Parathyroid adenoma (tissue), 2 donors: Measurements from ENCODE around the gene ADGRE1.

Experiments used
- H2AFZ ChIP-seq: fragments of 300-600 bp; sonication (generic); one replicate; pipeline ENCODE4 v1.7.0; 2017; ENCODE audit warnings: antibody characterized with exemption, mild to moderate bottlenecking
- H3K27ac ChIP-seq: fragments of 300-600 bp; sonication (generic); one replicate; pipeline ENCODE4 v1.7.0; 2017
- H3K27me3 ChIP-seq: fragments of 300-600 bp; sonication (generic); one replicate; pipeline ENCODE4 v1.7.0; 2017; ENCODE audit warnings: low read length; ENCODE audit not compliant: control insufficient read depth, insufficient read depth
- H3K36me3 ChIP-seq: fragments of 300-600 bp; sonication (generic); one replicate; pipeline ENCODE4 v1.7.0; 2017; ENCODE audit warnings: low read length; ENCODE audit not compliant: control insufficient read depth, insufficient read depth
- H3K4me1 ChIP-seq: fragments of 300-600 bp; sonication (generic); one replicate; pipeline ENCODE4 v1.7.0; 2017; ENCODE audit warnings: control low read depth
- H3K4me2 ChIP-seq: fragments of 300-600 bp; sonication (generic); one replicate; pipeline ENCODE4 v1.7.0; 2017; ENCODE audit warnings: low read length
- H3K4me3 ChIP-seq: fragments of 300-600 bp; sonication (generic); one replicate; pipeline ENCODE4 v1.7.0; 2017; ENCODE audit warnings: low read depth, low read length
- H3K79me2 ChIP-seq: fragments of 300-600 bp; sonication (generic); one replicate; pipeline ENCODE4 v1.7.0; 2017; ENCODE audit warnings: control low read depth
- H3K9ac ChIP-seq: fragments of 300-600 bp; sonication (generic); one replicate; pipeline ENCODE4 v1.7.0; 2017; ENCODE audit warnings: mild to moderate bottlenecking
- H3K9me3 ChIP-seq: fragments of 300-600 bp; sonication (generic); one replicate; pipeline ENCODE4 v1.7.0; 2017; ENCODE audit warnings: low read length; ENCODE audit not compliant: control insufficient read depth
- CTCF ChIP-seq: fragments of 300-600 bp; sonication (generic); IDR thresholded peaks from one replicate; pipeline ENCODE4 v1.7.0; 2017; ENCODE audit warnings: antibody characterized with exemption, mild to moderate bottlenecking
- donor health status: primary hyperparathyroidism.

The ADGRE1 gene

DNA sequence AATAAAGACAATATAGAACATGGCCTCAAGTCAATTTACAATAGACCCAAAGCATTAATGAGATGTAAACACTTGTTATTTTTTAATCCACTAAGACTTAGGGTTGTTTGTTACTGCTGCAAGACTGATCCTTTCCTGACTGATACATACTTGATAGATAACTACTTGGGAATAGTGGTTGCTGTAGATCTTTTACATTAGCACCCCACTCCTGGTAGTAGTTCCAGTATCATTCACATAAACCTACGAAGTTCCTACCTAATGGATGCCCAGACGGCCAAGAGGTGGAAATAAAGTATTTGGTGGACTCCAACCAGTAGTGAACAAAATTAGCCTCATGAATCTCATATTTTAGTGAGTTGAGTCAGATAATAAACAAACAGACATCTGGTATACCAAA lies 26.9 kb downstream of the ADGRE1 start:
- no peaks in the 10 kb centered on the region for H3K36me3 ChIP-seq
- no peak overlapping the region for H3K27ac ChIP-seq
- no peak overlapping the region for H3K4me3 ChIP-seq
- no peaks in the 10 kb centered on the region for H3K79me2 ChIP-seq
- no peaks in the 10 kb centered on the region for H3K27me3 ChIP-seq
- H3K9ac ChIP-seq, result no peak overlapping the region
- no peak overlapping the region for H2AFZ ChIP-seq
- no peaks in the 10 kb centered on the region for H3K9me3 ChIP-seq
- TF ChIP-seq CTCF, result no peak
- H3K4me2 ChIP-seq, result no peak overlapping the region
- no peaks in the 10 kb centered on the region for H3K4me1 ChIP-seq

DNA sequence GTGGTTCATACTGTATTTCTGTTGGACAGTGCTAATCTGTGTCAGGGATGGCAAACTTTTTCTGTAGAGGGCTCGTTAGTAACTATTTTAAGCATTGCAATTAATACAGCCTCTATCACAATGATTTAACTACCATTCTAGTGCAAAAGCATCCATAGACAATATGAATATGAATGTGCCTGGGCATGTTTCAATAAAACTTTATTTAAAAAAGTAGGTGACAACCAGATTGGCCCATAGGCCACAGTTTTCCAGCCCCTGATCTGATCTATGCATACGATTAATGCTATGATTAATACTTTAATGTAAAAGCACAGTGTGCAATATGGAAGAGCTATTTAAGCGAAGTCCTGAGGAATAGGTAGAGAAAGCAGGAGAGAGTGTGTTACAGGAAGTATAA lies 29.6 kb downstream of the ADGRE1 start:
- H3K4me3 ChIP-seq, result no peak overlapping the region
- no peak overlapping the region for H3K4me2 ChIP-seq
- no peak overlapping the region for H3K9ac ChIP-seq
- no peaks in the 10 kb centered on the region for H3K27me3 ChIP-seq
- no peak overlapping the region for H2AFZ ChIP-seq
- no peaks in the 10 kb centered on the region for H3K79me2 ChIP-seq
- TF ChIP-seq CTCF, result no peak
- no peaks in the 10 kb centered on the region for H3K36me3 ChIP-seq
- H3K27ac ChIP-seq, result no peak overlapping the region
- no peaks in the 10 kb centered on the region for H3K9me3 ChIP-seq
- H3K4me1 ChIP-seq, result no peaks in the 10 kb centered on the region

DNA sequence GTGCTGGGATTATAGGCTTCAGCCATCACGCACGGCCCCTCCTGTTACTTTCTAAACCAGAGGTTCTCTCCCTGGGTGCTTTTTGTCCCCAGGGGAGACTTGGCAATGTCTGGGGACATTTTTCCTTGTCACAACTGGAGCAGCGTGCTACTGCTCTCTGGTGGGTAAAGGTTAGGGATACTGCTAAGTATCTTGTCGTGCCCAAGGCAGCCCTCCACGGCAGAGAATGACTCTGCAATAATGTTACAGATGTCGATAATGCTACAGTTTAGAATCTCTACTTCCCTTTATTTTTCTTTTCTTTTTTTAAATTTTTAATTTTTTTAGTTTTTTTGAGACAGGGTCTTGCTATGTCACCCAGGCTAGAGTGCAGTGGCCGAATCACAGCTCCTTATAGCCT lies 38.0 kb downstream of the ADGRE1 start:
- no peak overlapping the region for H3K9ac ChIP-seq
- no peak overlapping the region for H3K27ac ChIP-seq
- H3K9me3 ChIP-seq, result no peaks in the 10 kb centered on the region
- no peak overlapping the region for H2AFZ ChIP-seq
- no peak overlapping the region for H3K4me3 ChIP-seq
- TF ChIP-seq CTCF, result no peak
- no peak overlapping the region for H3K4me2 ChIP-seq
- no peaks in the 10 kb centered on the region for H3K79me2 ChIP-seq
- H3K4me1 ChIP-seq, result no peaks in the 10 kb centered on the region
- H3K27me3 ChIP-seq, result no peaks in the 10 kb centered on the region
- H3K36me3 ChIP-seq, result no peaks in the 10 kb centered on the region

DNA sequence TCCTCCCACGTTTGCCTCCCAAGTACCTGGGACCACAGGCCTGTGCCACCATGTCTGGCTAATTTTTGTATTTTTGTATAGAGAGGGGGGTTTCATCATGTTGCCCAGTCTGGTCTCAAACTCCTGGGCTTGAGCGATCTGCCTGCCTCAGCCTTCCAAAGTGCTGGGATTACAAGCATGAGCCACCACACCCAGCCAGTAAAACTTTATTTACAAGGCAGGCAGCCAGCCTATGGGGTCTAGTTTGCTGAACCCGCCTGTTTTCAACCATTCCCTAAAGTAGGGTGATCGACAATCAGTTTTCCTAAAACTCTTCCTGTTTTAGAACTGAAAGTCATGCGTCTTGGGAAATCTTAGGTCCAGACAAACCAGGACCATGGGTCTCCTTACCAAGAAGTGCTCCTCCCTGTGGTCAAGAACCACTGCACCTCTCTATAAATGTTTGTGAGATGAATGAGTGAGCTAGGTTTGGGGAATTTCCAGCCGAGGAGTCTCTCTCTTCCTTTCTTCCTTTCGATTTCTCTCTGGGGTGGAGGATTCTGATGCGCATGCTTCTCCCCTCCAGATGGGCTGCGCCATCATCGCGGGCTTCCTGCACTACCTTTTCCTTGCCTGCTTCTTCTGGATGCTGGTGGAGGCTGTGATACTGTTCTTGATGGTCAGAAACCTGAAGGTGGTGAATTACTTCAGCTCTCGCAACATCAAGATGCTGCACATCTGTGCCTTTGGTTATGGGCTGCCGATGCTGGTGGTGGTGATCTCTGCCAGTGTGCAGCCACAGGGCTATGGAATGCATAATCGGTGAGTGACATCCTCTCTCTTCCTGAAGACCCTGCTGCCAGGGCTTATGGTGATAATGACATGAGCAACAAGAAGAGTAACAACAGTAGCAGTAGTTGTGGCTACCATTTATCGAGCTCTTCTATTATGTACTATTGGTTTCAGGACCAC lies 38.7 kb downstream of the ADGRE1 start:
- no peak overlapping the region for H3K27ac ChIP-seq
- H3K27me3 ChIP-seq, result no peaks in the 10 kb centered on the region
- no peak overlapping the region for H3K4me2 ChIP-seq
- H3K9ac ChIP-seq, result no peak overlapping the region
- no peaks in the 10 kb centered on the region for H3K9me3 ChIP-seq
- peak; percentile 19 for TF ChIP-seq CTCF
- H3K36me3 ChIP-seq, result no peaks in the 10 kb centered on the region
- H3K4me3 ChIP-seq, result no peak overlapping the region
- H3K4me1 ChIP-seq, result no peaks in the 10 kb centered on the region
- H2AFZ ChIP-seq, result peak overlapping the region; percentile 38
- H3K79me2 ChIP-seq, result no peaks in the 10 kb centered on the region

- no peaks in the 10 kb centered on the region for H3K27me3 ChIP-seq
- no peak for TF ChIP-seq CTCF
- no peaks in the 10 kb centered on the region for H3K9me3 ChIP-seq
- H3K79me2 ChIP-seq, result no peaks in the 10 kb centered on the region
- no peak overlapping the region for H3K4me3 ChIP-seq
- H3K4me1 ChIP-seq, result no peaks in the 10 kb centered on the region
- no peak overlapping the region for H3K27ac ChIP-seq
- no peak overlapping the region for H3K4me2 ChIP-seq
- H3K9ac ChIP-seq, result no peak overlapping the region
- no peaks in the 10 kb centered on the region for H3K36me3 ChIP-seq
- no peak overlapping the region for H2AFZ ChIP-seq
These were observed 42.8 kb downstream of the ADGRE1 start for GRCh38 chr19:6930190-6930589.
